CD4-positive, alpha-beta T cell treated with Interleukin-2 at 100 ng/mL for 4 hours (primary cell): ENCODE measurements around the gene REXO4.

Source experiments
- DNase-seq: peaks from one replicate; pipeline ENCODE4 v3.0.0-alpha.2; 2020; ENCODE audit warnings: low spot score

The REXO4 gene

DNA sequence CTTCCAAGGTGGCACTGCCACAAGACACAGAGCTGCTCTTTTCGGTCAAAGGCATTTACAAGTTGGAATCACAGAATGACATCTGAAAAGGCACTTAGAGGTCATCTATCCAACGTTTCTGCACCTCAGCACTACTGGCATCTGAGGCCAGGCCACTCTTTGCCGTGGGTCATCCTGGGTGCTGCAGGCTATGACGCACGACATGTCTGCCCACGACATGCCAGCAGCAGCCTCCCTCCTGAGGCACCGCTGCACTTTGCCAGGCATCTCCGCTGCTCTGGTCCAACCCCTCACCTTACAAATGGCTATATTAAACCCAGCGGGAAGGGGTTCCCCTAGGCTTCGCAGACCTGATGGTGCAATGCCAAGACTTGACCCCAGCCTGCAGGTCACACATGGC lies 50.0 kb downstream of the REXO4 start:
- no peak for DNase-seq

DNA sequence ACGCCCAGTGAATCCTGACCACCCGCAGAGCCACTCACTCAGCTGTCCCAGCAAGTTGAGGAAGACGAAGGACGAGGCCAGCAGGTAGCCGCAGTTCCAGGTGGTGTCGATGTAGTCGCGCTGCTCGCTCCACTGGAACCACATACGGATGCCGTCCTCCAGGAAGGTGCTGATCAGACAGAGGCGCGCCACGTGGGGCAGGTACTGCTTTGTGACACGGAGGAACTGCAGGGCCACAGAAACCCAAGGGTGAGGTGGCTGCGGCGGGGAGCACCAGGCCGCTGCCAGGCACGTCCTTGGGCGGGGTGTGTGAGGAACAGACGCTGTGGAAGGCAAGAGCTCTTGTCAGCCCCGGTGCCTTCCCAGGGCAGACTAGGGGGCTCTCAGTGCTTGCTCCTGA lies 50.6 kb downstream of the REXO4 start:
- no peak for DNase-seq

DNA sequence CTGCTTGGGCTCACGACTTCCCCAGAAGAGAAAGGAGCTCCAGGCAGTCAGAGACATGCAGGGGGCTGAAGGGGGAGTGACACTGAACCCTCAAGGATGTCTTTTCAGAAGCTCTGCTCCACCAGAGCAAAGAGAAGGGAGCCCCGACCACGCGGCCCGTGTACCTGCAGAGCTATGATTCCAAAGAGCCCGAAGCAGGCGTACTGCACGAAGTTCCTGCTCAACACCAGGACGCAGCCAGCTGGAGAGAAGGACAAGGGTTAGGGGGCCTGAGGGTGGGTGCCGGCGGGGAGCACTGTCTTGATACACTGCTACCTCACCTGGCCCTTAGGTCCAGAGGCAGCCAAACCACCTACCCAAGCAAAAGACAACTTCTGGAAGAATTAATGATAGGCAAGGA lies 51.4 kb downstream of the REXO4 start:
- DNase-seq = no peak

DNA sequence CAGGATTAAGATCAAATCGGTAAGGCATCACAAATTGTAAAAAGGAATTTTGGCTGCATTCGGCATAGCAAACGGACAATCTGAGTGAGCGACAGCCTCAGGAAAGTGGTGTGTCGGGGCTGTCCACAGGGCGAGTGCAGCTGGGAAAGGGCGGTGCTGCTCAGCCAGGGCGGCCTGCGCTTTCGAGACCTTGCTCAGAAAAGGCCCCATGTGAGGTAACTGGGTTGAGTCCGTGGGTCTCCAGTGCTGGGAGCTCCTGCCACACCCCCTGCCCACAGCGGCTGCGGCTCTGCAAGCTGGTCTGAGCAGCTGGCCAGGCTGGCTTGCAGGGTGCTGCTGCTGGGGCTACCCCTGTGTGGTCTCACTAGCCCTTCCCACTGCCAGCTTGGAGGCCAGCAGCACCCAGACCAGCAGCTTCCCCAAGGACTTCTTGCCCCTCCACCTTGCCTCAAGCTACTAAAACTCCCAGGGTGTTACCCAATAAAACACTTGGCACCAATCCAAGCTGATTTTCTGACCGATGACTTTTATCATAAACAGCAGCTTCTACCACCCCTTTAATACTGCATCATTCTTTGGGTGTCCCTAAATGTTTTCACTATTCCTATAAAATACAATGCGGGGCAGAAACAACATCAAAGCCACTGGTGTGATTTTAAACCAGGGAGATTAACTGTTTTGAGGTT lies 55.3 kb downstream of the REXO4 start:
- no peak for DNase-seq

DNA sequence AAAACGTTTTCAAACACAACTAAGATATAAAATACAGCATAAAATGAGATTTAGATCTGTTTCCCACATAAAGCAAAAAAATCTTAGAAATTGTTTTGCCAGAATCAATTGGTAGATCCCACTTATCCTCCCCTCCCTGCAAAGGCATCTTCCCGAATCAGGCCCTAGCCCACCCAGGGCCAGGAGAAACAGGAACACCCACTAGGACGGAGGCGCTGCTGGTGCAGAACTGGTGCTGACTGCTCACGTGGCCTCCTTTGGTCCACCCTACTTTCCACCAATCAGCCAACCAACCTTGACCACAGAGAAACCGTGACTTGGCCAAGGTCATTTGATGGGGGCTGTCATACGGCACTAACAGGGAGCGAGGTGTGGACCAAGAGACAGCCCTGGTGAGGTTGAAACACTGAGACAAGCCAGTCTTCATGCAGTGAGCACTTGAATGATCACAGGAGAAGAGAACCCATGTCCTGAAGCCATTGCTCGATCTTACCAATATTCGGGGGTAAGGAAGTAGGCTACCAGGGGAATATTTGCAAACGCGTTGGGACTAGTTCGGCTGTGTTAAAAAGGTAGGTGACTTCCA lies 56.2 kb downstream of the REXO4 start:
- DNase-seq = no peak

DNA sequence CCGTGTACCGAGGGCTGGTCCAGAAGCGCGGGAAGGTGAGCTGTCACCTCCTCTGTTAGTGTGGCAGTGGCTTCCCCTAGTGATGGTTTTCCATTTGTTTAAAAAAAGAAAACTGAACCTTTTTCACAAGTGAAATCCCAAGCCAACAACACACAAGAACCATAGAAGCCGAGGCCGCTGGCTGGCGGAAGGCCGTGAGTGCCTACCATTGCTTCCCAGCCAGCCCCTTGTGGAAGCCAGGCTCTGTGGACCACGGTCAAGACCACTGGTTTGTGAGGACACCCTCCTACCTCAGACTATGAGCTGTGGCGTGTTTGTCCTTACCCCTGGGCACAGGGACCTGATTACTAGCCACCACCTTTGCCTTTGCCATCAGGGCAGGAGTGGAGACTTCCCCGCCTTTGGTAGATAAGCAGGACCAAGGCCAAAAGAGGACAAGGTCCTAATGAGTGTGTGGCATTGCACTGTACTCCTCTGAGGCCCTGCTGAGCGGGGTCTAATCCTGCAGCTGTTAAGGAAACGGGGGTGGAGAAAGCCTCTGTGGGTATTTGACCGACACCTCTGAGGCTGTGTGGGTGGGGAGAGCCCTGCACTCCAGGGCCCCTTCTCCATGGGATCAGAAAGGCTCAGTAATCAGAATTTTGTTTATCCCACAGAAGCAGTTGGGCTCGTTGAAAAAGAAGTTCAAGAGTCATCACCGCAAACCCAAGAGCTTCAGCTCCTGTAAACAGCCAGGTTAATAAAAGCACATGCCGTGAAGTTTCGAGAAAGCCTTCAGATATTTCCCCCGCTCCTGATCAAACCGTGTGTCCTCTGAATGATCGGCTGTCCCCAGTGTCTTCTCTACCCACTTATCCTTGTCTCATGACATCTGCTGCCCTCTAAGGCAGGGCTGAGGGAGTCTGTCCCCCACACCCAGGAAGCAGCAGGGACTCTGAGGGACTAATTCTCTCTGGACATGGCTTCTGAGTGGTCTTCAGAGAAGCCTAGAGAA lies 57.1 kb downstream of the REXO4 start:
- DNase-seq = no peak

DNA sequence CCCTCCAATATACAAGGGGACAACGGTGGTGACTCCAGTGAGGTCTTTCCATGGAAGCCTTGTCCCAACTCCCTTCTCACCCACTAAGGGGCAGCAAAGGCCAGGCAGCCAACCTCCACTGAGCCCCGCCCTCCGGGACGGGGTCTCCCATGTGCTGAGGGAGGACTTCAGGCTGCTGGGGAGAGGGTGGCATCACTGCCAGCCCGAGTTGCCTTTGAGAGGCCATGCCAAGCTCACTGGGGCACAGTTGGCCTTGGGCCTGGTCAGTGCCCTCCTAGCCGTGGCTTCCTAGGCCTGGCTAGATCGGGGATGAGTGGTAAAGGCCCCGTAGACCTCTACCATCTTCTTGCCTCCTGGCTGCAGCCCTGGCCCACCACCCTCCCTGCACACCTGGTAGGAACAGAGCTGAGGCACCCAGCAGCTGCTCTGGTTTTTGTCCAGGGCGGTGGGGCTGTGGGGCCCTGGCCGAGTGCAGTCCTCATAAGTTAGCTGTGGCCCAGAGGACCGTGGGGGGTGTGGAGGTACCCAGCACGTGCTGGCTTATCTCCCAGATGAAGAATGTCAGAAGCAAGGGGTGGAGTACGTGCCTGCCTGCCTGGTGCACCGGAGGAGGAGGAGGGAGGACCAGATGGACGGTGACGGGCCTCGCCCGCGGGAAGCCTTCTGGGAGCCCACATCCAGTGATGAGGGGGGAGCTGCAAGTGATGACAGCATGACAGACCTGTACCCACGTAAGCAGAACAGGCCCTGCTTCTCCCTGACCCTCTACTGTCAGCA lies 58.2 kb downstream of the REXO4 start:
- DNase-seq = no peak

DNA sequence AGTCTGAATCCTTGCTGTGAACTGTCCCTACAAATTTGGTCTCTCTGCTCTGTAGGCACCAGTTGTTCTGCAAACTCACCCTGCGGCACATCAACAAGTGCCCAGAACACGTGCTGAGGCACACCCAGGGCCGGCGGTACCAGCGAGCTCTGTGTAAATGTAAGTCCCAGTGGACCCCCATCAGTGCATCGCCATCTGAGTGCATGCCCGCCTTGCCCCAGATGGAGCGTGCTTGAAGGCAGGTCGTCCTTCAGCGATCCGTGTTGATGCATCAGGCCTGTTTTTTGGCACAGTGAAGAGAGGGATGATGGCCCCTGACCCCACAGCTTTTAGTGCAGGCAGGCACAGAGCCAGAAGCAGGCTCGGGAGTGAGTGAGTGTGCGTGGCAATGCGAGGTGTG lies 60.2 kb downstream of the REXO4 start:
- no peak for DNase-seq

DNA sequence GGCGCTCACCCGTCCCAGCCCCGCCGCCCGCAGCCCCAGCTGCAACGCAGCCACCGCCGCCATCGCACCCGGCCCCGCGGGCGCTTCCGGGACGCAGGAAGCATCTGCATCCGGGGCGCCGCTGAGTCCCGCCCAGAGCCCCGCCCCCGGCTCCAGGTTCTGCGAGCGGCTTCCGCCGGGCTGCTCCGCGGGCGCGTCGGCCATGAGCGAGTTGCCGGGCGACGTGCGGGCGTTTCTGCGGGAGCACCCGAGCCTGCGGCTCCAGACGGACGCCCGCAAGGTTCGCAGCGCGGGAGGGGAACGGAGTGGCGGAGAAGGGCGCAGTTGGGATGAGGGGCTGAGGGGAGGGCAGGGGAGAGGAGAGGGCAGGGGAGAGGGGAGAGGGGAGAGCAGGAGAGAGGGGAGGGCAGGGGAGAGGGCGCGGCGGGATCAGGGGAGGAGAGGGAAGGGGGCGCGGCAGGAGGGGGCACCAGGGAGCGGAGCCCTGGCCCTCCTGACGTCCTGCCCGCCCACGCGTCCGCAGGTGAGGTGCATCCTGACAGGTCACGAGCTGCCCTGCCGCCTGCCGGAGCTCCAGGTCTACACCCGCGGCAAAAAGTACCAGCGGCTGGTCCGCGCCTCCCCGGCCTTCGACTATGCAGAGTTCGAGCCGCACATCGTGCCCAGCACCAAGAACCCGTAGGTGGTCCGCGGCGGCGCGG lies 61.3 kb downstream of the REXO4 start, which contains the start of the genes SURF1 and SURF2:
SURF1 (minus strand) TSS at position 97 of the 701 bp plus-strand sequence; CDS start at position 63, 34 bp downstream.
SURF2 (plus strand) TSS at position 160 of the 701 bp plus-strand sequence; CDS start at position 203, 43 bp downstream.
- DNase-seq = peak; percentile 87
